ENCODE data around the gene GABBR2.

DNA sequence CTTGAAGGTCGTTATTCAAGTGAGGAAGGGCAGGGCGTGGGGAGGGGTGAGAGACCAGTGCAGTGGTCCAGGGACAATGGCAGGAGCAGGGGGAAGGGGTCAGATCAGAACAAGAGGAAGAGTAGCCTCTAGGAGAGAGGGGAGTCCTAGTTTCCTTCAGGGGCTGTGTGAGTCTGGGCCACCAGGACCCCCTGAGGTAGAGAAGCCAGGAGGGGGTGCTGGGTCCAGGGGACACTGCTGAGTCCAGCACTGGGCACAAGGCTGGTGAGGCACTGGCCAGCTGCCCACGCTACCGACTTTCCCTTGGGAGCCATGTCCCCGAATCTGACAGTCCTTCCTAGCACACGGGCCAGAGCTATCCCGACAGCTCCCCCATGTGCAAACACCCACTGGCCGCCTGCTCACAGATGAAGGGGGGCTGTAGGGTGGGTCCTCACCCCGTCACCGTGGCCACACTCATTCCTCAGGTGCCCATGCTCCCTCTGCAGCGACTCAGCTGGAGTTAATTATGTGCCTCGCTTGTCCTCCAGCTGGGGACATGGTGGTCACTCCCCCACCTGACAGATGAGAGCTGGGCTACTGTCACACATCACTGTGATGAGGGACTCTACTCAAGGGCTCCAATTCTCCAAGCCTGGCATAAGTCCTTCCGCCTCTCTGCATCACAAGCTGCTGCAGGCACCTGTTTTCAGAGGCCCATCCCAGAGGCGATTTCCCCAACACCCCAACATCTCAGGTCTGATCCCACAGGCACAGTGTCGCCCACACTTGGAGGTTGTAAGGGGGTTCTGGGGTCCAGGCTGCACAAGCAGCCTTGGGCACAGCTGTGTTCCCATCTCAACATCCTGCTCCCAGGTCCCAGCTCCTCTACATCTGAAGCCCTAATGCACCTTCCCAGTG lies 115.1 kb downstream of the GABBR2 start:
- TF ChIP-seq POLR2A (IDR thresholded peaks at IDR 0.05) = no peak
- TF ChIP-seq CTCF (IDR thresholded peaks at IDR 0.05) = no peak
